ENCODE results near the gene QRICH2. TPM values are rescaled to one million over a fixed set of nuclear protein-coding genes. Genes with fewer than 3 reads are reported as not detected.

QRICH2 gene
- total and polyA plus RNA-seq, 9 of the 15 experiments (the other 6 are each of a cell fraction or from before 2014, with no cell fraction given): 0.03 to 1.6 (median 0.81) TPM

DNA sequence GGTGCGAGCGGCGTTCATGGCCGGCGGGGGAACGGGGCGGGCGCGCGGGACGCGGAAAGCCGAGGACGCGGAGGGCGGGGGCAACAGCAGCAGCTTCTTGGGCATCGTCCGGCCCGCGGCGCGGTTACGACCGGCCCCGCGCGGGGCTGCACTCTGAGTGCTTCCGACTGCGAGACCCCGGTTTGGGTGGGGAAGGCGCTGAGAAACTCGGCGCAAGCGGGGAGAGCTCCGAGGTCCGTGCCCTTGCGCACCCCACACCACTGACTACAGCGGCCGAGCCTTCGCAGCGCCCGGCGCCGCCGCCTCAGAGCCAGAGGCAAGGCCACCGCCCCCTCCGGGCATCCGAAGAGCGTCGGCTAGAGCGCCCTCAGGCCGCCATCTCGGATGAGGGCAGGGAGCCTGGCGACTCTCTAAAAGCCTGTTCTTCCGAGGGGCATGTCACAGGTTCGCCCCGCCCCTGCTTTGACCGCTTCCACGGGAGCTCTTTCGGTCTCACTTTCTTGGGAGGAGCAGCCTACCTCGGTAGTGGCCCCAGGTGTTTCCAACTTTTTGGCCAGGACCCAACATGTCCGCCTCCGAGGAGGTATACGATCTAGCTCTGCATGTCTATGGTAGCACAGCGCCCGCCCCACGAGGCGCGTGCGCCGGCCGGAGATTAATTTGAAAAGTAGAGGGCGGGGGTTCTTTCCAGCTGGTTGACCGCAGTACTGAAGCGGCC is 45.7 kb upstream of the QRICH2 start, which contains the start of gene PRPSAP1 (continued):
- TF ChIP-seq KLF13 (tag; IDR thresholded peaks at IDR 0.05; ENCODE audit: borderline replicate concordance, low read depth) (peak; percentile 96), CHD1 (IDR thresholded peaks at IDR 0.05; ENCODE audit: low read length) (no peak), ATF1 (CRISPR knock-in tag; IDR thresholded peaks at IDR 0.05) (no peak; the same call in 1 of the 2 replicates), ATF1 (tag; IDR thresholded peaks at IDR 0.05) (peak; percentile 87), TAF15 (IDR thresholded peaks at IDR 0.05; ENCODE audit: low read depth, low read length) (no peak), MAZ (CRISPR knock-in tag; conservative IDR thresholded peaks at IDR 0.05 in 1 of 2, IDR thresholded peaks at IDR 0.05 in 1 of 2) (peak; percentile 89 to 94), ZNF134 (CRISPR knock-in tag; conservative IDR thresholded peaks at IDR 0.05) (no peak; the same call in 1 of the 2 replicates), SMAD4 (CRISPR knock-in tag; conservative IDR thresholded peaks at IDR 0.05) (peak; percentile 93), ZNF24 (IDR thresholded peaks at IDR 0.05) (no peak), WHSC1 (IDR thresholded peaks at IDR 0.05; ENCODE audit: low read length) (no peak), ZNF436 (CRISPR knock-in tag; IDR thresholded peaks at IDR 0.05) (no peak), LCOR (CRISPR knock-in tag; IDR thresholded peaks at IDR 0.05) (no peak; the same call in 1 of the 2 replicates), SMAD3 (CRISPR knock-in tag; conservative IDR thresholded peaks at IDR 0.05) (peak; percentile 89), POLR3A (IDR thresholded peaks at IDR 0.05; ENCODE audit: borderline replicate concordance, extremely low read depth, insufficient read depth, insufficient read length) (no peak)
- TF ChIP-seq, protein P1, sequence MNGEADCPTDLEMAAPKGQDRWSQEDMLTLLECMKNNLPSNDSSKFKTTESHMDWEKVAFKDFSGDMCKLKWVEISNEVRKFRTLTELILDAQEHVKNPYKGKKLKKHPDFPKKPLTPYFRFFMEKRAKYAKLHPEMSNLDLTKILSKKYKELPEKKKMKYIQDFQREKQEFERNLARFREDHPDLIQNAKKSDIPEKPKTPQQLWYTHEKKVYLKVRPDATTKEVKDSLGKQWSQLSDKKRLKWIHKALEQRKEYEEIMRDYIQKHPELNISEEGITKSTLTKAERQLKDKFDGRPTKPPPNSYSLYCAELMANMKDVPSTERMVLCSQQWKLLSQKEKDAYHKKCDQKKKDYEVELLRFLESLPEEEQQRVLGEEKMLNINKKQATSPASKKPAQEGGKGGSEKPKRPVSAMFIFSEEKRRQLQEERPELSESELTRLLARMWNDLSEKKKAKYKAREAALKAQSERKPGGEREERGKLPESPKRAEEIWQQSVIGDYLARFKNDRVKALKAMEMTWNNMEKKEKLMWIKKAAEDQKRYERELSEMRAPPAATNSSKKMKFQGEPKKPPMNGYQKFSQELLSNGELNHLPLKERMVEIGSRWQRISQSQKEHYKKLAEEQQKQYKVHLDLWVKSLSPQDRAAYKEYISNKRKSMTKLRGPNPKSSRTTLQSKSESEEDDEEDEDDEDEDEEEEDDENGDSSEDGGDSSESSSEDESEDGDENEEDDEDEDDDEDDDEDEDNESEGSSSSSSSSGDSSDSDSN (IDR thresholded peaks at IDR 0.05; ENCODE audit: borderline replicate concordance in 1 of 2, low read depth in 2 of 2, low read length in 2 of 2): peak; percentile 64 to 66; a peak in 1 of 4 replicates
- TF ChIP-seq, protein P2, sequence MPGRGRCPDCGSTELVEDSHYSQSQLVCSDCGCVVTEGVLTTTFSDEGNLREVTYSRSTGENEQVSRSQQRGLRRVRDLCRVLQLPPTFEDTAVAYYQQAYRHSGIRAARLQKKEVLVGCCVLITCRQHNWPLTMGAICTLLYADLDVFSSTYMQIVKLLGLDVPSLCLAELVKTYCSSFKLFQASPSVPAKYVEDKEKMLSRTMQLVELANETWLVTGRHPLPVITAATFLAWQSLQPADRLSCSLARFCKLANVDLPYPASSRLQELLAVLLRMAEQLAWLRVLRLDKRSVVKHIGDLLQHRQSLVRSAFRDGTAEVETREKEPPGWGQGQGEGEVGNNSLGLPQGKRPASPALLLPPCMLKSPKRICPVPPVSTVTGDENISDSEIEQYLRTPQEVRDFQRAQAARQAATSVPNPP (IDR thresholded peaks at IDR 0.05; ENCODE audit: borderline replicate concordance, insufficient read depth, insufficient read length): no peak
- TF ChIP-seq, protein P3, sequence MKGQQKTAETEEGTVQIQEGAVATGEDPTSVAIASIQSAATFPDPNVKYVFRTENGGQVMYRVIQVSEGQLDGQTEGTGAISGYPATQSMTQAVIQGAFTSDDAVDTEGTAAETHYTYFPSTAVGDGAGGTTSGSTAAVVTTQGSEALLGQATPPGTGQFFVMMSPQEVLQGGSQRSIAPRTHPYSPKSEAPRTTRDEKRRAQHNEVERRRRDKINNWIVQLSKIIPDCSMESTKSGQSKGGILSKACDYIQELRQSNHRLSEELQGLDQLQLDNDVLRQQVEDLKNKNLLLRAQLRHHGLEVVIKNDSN (CRISPR knock-in tag; IDR thresholded peaks at IDR 0.05): no peak
- TF ChIP-seq, protein P4, sequence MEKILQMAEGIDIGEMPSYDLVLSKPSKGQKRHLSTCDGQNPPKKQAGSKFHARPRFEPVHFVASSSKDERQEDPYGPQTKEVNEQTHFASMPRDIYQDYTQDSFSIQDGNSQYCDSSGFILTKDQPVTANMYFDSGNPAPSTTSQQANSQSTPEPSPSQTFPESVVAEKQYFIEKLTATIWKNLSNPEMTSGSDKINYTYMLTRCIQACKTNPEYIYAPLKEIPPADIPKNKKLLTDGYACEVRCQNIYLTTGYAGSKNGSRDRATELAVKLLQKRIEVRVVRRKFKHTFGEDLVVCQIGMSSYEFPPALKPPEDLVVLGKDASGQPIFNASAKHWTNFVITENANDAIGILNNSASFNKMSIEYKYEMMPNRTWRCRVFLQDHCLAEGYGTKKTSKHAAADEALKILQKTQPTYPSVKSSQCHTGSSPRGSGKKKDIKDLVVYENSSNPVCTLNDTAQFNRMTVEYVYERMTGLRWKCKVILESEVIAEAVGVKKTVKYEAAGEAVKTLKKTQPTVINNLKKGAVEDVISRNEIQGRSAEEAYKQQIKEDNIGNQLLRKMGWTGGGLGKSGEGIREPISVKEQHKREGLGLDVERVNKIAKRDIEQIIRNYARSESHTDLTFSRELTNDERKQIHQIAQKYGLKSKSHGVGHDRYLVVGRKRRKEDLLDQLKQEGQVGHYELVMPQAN (IDR thresholded peaks at IDR 0.05; ENCODE audit: borderline replicate concordance): 0 out of 2 replicates have a peak, but pooled peaks have one; percentile 20
- TF ChIP-seq, protein P5, sequence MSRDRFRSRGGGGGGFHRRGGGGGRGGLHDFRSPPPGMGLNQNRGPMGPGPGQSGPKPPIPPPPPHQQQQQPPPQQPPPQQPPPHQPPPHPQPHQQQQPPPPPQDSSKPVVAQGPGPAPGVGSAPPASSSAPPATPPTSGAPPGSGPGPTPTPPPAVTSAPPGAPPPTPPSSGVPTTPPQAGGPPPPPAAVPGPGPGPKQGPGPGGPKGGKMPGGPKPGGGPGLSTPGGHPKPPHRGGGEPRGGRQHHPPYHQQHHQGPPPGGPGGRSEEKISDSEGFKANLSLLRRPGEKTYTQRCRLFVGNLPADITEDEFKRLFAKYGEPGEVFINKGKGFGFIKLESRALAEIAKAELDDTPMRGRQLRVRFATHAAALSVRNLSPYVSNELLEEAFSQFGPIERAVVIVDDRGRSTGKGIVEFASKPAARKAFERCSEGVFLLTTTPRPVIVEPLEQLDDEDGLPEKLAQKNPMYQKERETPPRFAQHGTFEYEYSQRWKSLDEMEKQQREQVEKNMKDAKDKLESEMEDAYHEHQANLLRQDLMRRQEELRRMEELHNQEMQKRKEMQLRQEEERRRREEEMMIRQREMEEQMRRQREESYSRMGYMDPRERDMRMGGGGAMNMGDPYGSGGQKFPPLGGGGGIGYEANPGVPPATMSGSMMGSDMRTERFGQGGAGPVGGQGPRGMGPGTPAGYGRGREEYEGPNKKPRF (IDR thresholded peaks at IDR 0.05; ENCODE audit: low read depth, low read length): no peak

Data from K562 (cell line).